Cardiac septum (tissue), 1 donor: ENCODE data around the gene ADGRL3. TPM values are rescaled to one million over a fixed set of nuclear protein-coding genes. Genes with fewer than 3 reads are reported as not detected.
"Not testable (repeated sequence)": the region's sequence is repeated elsewhere in the genome, so short reads cannot be mapped to it uniquely, and the experiment has no call there.

Experiments used
- DNase-seq: peaks from one replicate; pipeline ENCODE4 v3.0.0-alpha.2; 2020; ENCODE audit warnings: low spot score
- intact Hi-C: fragments of 100-400 bp; cut with DNase I; formaldehyde crosslinking; loops from one replicate; pipeline ENCODE4 v1.14.0; 2022
- total RNA-seq: library from RNA; stranded (reverse); fragmentation: NEBNext Ultra II Directional; extraction: Animal tissue kit (Norgen Biotek cat#: 25700); gene quantifications from one replicate; pipeline ENCODE4 v1.2.1, GENCODE V29; 2021
- donor health status: DM: no; HTN: no; CAD: no.

The ADGRL3 gene
- total RNA-seq, 1 donor from 2014 or later = 15.3 TPM

- intact Hi-C loops = no loop called here
- no peak for DNase-seq
Measured at GRCh38 chr4:61447918-61448317, 247.8 kb downstream of the ADGRL3 start.

GRCh38 chr4:61451935-61452334 lies 251.8 kb downstream of the ADGRL3 start:
- no peak for DNase-seq
- intact Hi-C loops = no loop called here

GRCh38 chr4:61461956-61462355 lies 261.8 kb downstream of the ADGRL3 start:
- no peak for DNase-seq
- intact Hi-C loops = no loop called here

- DNase-seq = no peak
- intact Hi-C loops = no loop called here
Measured at GRCh38 chr4:61462451-61463326, 262.6 kb downstream of the ADGRL3 start.

GRCh38 chr4:61468024-61468720 lies 268.0 kb downstream of the ADGRL3 start:
- intact Hi-C loops = no loop called here
- DNase-seq = no peak

- no peak for DNase-seq
- intact Hi-C loops = no loop called here
Measured at GRCh38 chr4:61473306-61473705, 273.2 kb downstream of the ADGRL3 start.

- intact Hi-C loops = no loop called here
- DNase-seq = no peak
Measured at GRCh38 chr4:61478340-61478739, 278.2 kb downstream of the ADGRL3 start.

GRCh38 chr4:61485056-61485455 lies 284.9 kb downstream of the ADGRL3 start:
- intact Hi-C loops = no loop called here

GRCh38 chr4:61489927-61490326 lies 289.8 kb downstream of the ADGRL3 start:
- no peak for DNase-seq
- intact Hi-C loops = no loop called here

More at GRCh38 chr4:61485056-61485455, 284.9 kb downstream of the ADGRL3 start:
- no peak for DNase-seq

- intact Hi-C loops = no loop called here
Measured at GRCh38 chr4:61493041-61493440, 292.9 kb downstream of the ADGRL3 start.

GRCh38 chr4:61493470-61493869 lies 293.3 kb downstream of the ADGRL3 start:
- no peak for DNase-seq
- intact Hi-C loops = no loop called here

More at GRCh38 chr4:61493041-61493440, 292.9 kb downstream of the ADGRL3 start:
- DNase-seq = no peak

- intact Hi-C loops = loop anchor here (10.0 kb wide), 1 partner anchor 296 kb away; the partner anchor contains the start of gene ADGRL3
- no peak for DNase-seq
Measured at GRCh38 chr4:61500883-61501282, 300.8 kb downstream of the ADGRL3 start.

GRCh38 chr4:61501812-61502211 lies 301.7 kb downstream of the ADGRL3 start:
- no peak for DNase-seq
- intact Hi-C loops = loop anchor here (10.0 kb wide), 1 partner anchor 297 kb away; the partner anchor contains the start of gene ADGRL3

- intact Hi-C loops = loop anchor here (10.0 kb wide), 1 partner anchor 301 kb away; the partner anchor contains the start of gene ADGRL3
Measured at GRCh38 chr4:61505773-61506685, 305.9 kb downstream of the ADGRL3 start.

GRCh38 chr4:61507091-61507490 lies 307.0 kb downstream of the ADGRL3 start:
- intact Hi-C loops = loop anchor here (10.0 kb wide), 1 partner anchor 302 kb away; the partner anchor contains the start of gene ADGRL3
- DNase-seq = no peak

More at GRCh38 chr4:61505773-61506685, 305.9 kb downstream of the ADGRL3 start:
- no peak for DNase-seq

GRCh38 chr4:61509721-61510241 lies 309.7 kb downstream of the ADGRL3 start:
- intact Hi-C loops = loop anchor here (10.0 kb wide), 1 partner anchor 305 kb away; the partner anchor contains the start of gene ADGRL3

GRCh38 chr4:61511716-61512488 lies 311.8 kb downstream of the ADGRL3 start:
- intact Hi-C loops = no loop called here
- no peak for DNase-seq

More at GRCh38 chr4:61509721-61510241, 309.7 kb downstream of the ADGRL3 start:
- not testable (repeated sequence) for DNase-seq

- intact Hi-C loops = no loop called here
- no peak for DNase-seq
Measured at GRCh38 chr4:61514991-61515390, 314.9 kb downstream of the ADGRL3 start.
